Epithelial cell of esophagus (primary cell): ENCODE data around the gene ATRAID.

ENCODE experiments used
- DNase-seq: peaks from one replicate; pipeline ENCODE4 v3.0.0; 2010; ENCODE audit warnings: low read depth
- H3K4me3 ChIP-seq: 2 replicates; pipeline ENCODE4 v1.5.1; 2011; ENCODE audit warnings: mild to moderate bottlenecking, low read length, control low read depth
- CTCF ChIP-seq: IDR thresholded peaks from 2 replicates; pipeline ENCODE4 v1.5.1; 2011; ENCODE audit warnings: low read depth, mild to moderate bottlenecking, low read length, control low read depth, inconsistent platforms; ENCODE audit not compliant: insufficient read depth; ENCODE audit errors: missing control alignments

The ATRAID gene

DNA sequence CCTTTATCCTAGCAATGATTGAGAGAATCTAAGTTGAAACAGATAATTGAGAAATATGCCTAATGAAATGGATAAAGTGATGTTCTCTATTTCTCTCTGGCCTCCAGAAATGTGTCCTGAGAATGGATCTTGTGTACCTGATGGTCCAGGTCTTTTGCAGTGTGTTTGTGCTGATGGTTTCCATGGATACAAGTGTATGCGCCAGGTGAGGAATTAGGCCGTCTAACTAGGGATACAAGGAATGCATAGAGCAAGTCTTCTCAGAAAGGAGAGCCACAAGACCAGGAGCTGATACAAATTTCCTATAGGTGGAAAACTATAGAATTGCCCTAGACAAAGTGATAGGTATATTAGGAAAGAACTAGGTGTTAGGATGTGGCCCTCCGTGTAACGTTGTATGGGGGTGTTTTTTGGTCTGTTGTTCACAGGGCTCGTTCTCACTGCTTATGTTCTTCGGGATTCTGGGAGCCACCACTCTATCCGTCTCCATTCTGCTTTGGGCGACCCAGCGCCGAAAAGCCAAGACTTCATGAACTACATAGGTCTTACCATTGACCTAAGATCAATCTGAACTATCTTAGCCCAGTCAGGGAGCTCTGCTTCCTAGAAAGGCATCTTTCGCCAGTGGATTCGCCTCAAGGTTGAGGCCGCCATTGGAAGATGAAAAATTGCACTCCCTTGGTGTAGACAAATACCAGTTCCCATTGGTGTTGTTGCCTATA lies 4.7 kb downstream of the ATRAID start:
- no peak for DNase-seq
- no peak for TF ChIP-seq CTCF
- peak overlapping the region; percentile 80 for H3K4me3 ChIP-seq

- H3K4me3 ChIP-seq = peak within 1 kb of the TSS; percentile 80
- TF ChIP-seq CTCF = no peak
- DNase-seq = peak; percentile 89
Measured at GRCh38 chr2:27217173-27218121, 5.6 kb downstream of the ATRAID start, which contains the start of gene CAD. Gene CAD, plus strand, starts transcription at chr2:27217369. Its CDS starts 183 bp downstream, at chr2:27217552.

GRCh38 chr2:27218614-27219013 lies 6.8 kb downstream of the ATRAID start:
- no peak overlapping the region for H3K4me3 ChIP-seq
- TF ChIP-seq CTCF = no peak
- DNase-seq = no peak

- DNase-seq = no peak
- H3K4me3 ChIP-seq = no peak overlapping the region
- no peak for TF ChIP-seq CTCF
Measured at GRCh38 chr2:27219091-27219490, 7.2 kb downstream of the ATRAID start.

DNA sequence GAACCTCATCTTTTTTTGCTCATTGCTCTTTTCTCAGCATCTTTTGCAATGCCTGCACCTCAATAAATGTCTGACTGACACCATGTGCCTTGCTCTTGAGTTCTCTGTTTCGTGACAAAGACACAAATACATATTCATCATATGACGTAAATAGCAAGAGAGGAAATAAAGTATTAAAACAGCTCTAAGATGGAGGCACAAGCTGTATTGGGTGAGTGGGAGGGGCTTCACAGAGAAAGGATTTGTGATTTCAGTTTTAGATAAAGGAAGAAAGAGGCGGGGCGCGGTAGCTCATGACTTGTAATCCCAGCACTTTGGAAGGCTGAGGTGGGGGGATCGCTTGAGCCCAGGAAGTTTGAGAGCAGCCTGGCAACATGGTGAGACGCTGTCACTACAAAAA lies 8.2 kb downstream of the ATRAID start:
- H3K4me3 ChIP-seq = no peak overlapping the region
- DNase-seq = no peak
- no peak for TF ChIP-seq CTCF

DNA sequence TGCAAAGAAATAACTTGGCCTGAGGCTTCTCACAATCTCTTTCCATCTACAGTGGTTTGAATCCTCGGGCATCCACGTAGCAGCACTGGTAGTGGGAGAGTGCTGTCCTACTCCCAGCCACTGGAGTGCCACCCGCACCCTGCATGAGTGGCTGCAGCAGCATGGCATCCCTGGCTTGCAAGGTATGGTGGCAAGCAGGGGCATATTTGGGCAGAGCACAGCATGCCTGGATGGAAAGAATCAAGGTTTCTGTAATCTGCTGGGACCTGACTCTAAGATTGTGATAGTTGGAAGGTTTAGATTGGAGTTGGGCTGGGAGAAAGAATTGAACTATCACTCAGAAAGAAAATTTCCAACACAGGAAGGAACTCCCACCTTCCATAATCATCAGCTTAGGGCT lies 9.3 kb downstream of the ATRAID start:
- peak; percentile 66 for DNase-seq
- no peak overlapping the region for H3K4me3 ChIP-seq
- no peak for TF ChIP-seq CTCF

DNA sequence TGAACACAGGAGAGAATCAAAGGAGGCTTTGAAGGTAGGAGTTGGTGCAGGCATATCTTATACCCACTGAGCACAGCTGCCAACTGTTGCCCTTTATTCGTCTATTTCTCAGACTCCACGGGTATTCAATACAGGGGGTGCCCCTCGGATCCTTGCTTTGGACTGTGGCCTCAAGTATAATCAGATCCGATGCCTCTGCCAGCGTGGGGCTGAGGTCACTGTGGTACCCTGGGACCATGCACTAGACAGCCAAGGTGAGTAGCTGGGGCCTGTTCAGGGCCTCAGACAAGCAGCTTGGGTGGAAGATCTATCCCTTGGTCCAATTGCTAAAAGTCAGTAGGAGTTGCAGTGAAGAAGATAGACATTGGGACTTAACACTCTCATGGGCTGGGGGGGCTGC lies 10.6 kb downstream of the ATRAID start:
- TF ChIP-seq CTCF = no peak
- H3K4me3 ChIP-seq = no peak overlapping the region
- no peak for DNase-seq
